ENCODE data around the gene ACTR5.
"Not testable (repeated sequence)": the region's sequence is repeated elsewhere in the genome, so short reads cannot be mapped to it uniquely, and the experiment has no call there.

Gene ACTR5

DNA sequence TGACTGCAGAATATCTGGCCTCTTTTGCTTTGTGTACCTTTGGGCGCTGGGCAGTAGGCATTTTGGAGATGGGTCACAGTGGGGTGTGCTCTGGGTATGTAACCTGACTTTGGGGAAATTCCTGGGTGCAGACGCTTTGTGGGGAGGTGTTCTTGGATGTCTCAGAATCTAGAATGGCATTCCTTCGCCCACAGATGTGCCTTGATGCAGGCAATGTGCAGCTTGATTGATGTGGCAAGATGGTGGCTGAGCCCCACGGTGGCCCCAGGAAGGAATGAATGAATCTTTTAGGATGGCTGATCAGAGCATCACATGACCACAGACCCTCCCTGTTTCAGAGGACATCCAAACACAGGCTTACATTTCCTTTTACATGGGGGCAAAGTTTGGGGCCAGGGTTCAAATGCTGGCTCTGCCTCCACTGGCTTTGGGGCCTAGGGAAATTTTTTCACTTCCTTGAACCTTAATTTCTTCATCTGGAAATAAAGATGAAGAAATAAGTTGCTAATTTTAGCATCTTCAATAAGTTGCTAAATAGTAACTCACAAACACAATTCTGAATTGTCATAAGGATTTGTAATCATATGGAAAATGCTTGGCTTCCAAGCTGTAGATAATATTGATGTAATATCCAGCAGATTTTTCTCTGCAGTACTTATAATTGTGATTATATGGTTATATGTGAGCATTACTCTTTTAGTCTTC, 62.8 kb downstream of the ACTR5 start:
- no peak overlapping the region for H3K27ac ChIP-seq (ENCODE audit: low read depth, low read length)
- H3K4me1 ChIP-seq (ENCODE audit: control insufficient read depth in 5 of 5, insufficient read depth in 5 of 5, low read length in 5 of 5), result peaks cover 0 to 76% (median 30%) of the 10 kb centered on the region in 5 donors
- H3K4me3 ChIP-seq (ENCODE audit: low read depth in 1 of 5, low read length in 5 of 5), result no peak overlapping the region
- H3K36me3 ChIP-seq (ENCODE audit: control insufficient read depth in 5 of 5, insufficient read depth in 5 of 5, low read length in 5 of 5), result peaks cover 0 to 4% (median 0%) of the 10 kb centered on the region in 5 donors
- H3K9me3 ChIP-seq (ENCODE audit: control insufficient read depth in 5 of 5, low read length in 5 of 5), result no peaks in the 10 kb centered on the region
- no peak overlapping the region for H3K9ac ChIP-seq (ENCODE audit: low read length in 5 of 5)
- peaks cover 16 to 31% (median 22%) of the 10 kb centered on the region in 5 donors for H3K27me3 ChIP-seq (ENCODE audit: control insufficient read depth in 5 of 5, insufficient read depth in 4 of 5, low read length in 5 of 5)

- H3K27me3 ChIP-seq (ENCODE audit: control insufficient read depth in 5 of 5, insufficient read depth in 4 of 5, low read length in 5 of 5), result peaks cover 12 to 24% (median 22%) of the 10 kb centered on the region in 5 donors
- H3K4me1 ChIP-seq (ENCODE audit: control insufficient read depth in 5 of 5, insufficient read depth in 5 of 5, low read length in 5 of 5), result peaks cover 0 to 73% (median 23%) of the 10 kb centered on the region in 5 donors
- peaks cover 0 to 4% (median 0%) of the 10 kb centered on the region in 5 donors for H3K36me3 ChIP-seq (ENCODE audit: control insufficient read depth in 5 of 5, insufficient read depth in 5 of 5, low read length in 5 of 5)
- H3K27ac ChIP-seq (ENCODE audit: low read depth, low read length), result no peak overlapping the region
- no peak overlapping the region for H3K9ac ChIP-seq (ENCODE audit: low read length in 5 of 5)
- H3K9me3 ChIP-seq (ENCODE audit: control insufficient read depth in 5 of 5, low read length in 5 of 5), result no peaks in the 10 kb centered on the region
- H3K4me3 ChIP-seq (ENCODE audit: low read depth in 1 of 5, low read length in 5 of 5), result no peak overlapping the region
These were observed 63.5 kb downstream of the ACTR5 start for GRCh38 chr20:38811769-38812168.

- Histone ChIP-seq H3K27ac (ENCODE audit: low read depth, low read length) (no peak overlapping the region), H3K4me1 (ENCODE audit: control insufficient read depth in 5 of 5, insufficient read depth in 5 of 5, low read length in 5 of 5) (peaks cover 0 to 70% (median 21%) of the 10 kb centered on the region in 5 donors), H3K9ac (ENCODE audit: low read length in 5 of 5) (peak overlapping the region in 1 of 5 donors; percentile 11), H3K9me3 (ENCODE audit: control insufficient read depth in 5 of 5, low read length in 5 of 5) (no peaks in the 10 kb centered on the region), H3K27me3 (ENCODE audit: control insufficient read depth in 5 of 5, insufficient read depth in 4 of 5, low read length in 5 of 5) (peaks cover 8 to 21% (median 19%) of the 10 kb centered on the region in 5 donors), H3K4me3 (ENCODE audit: low read depth in 1 of 5, low read length in 5 of 5) (no peak overlapping the region), H3K36me3 (ENCODE audit: control insufficient read depth in 5 of 5, insufficient read depth in 5 of 5, low read length in 5 of 5) (peaks cover 0 to 4% (median 0%) of the 10 kb centered on the region in 5 donors)
These were observed 63.9 kb downstream of the ACTR5 start for GRCh38 chr20:38812182-38812581.

- peaks cover 0 to 65% (median 21%) of the 10 kb centered on the region in 5 donors for H3K4me1 ChIP-seq (ENCODE audit: control insufficient read depth in 5 of 5, insufficient read depth in 5 of 5, low read length in 5 of 5)
- peak overlapping the region; percentile 17 for H3K27ac ChIP-seq (ENCODE audit: low read depth, low read length)
- H3K27me3 ChIP-seq (ENCODE audit: control insufficient read depth in 5 of 5, insufficient read depth in 4 of 5, low read length in 5 of 5), result peaks cover under 1 to 16% (median 12%) of the 10 kb centered on the region in 5 donors
- H3K4me3 ChIP-seq (ENCODE audit: low read depth in 1 of 5, low read length in 5 of 5), result peak overlapping the region in 1 of 5 donors; percentile 1
- H3K9ac ChIP-seq (ENCODE audit: low read length in 5 of 5), result peak overlapping the region in 1 of 5 donors; percentile 11
- no peaks in the 10 kb centered on the region for H3K9me3 ChIP-seq (ENCODE audit: control insufficient read depth in 5 of 5, low read length in 5 of 5)
- peaks cover 0 to 4% (median 0%) of the 10 kb centered on the region in 5 donors for H3K36me3 ChIP-seq (ENCODE audit: control insufficient read depth in 5 of 5, insufficient read depth in 5 of 5, low read length in 5 of 5)
These were observed 64.7 kb downstream of the ACTR5 start for GRCh38 chr20:38812709-38813573.

GRCh38 chr20:38813574-38813962, 65.3 kb downstream of the ACTR5 start:
- H3K9me3 ChIP-seq (ENCODE audit: control insufficient read depth in 5 of 5, low read length in 5 of 5); H3K36me3 ChIP-seq (ENCODE audit: control insufficient read depth in 5 of 5, insufficient read depth in 5 of 5, low read length in 5 of 5); H3K9ac ChIP-seq (ENCODE audit: low read length in 5 of 5); H3K4me3 ChIP-seq (ENCODE audit: low read depth in 1 of 5, low read length in 5 of 5); H3K27ac ChIP-seq (ENCODE audit: low read depth, low read length): not testable (repeated sequence)
- Histone ChIP-seq H3K27me3 (ENCODE audit: control insufficient read depth in 5 of 5, insufficient read depth in 4 of 5, low read length in 5 of 5) (peaks cover 0 to 14% (median 7%) of the 10 kb centered on the region in 5 donors), H3K4me1 (ENCODE audit: control insufficient read depth in 5 of 5, insufficient read depth in 5 of 5, low read length in 5 of 5) (peaks cover 0 to 65% (median 21%) of the 10 kb centered on the region in 5 donors)

DNA sequence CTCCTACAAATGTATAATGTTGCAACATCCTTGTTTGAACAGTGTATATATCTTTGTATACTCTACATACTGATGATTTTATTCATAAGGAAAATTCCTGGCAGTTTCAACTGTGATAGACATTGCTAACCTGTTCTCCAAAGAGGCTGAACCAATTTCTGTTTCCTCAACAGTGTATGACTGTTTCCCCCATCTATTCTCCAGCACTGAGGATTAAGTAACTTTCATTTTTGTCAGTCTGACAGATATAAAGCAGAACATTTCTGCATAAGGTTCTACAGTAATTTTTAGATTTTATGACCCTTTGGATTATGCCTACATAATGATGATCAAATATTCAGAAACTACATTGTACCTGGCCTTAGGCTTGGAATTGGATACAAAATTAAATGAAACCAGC, 67.2 kb downstream of the ACTR5 start:
- Histone ChIP-seq H3K4me3 (ENCODE audit: low read depth in 1 of 5, low read length in 5 of 5) (no peak overlapping the region), H3K9ac (ENCODE audit: low read length in 5 of 5) (no peak overlapping the region), H3K27me3 (ENCODE audit: control insufficient read depth in 5 of 5, insufficient read depth in 4 of 5, low read length in 5 of 5) (peaks cover 0 to 6% (median 0%) of the 10 kb centered on the region in 5 donors), H3K27ac (ENCODE audit: low read depth, low read length) (no peak overlapping the region), H3K36me3 (ENCODE audit: control insufficient read depth in 5 of 5, insufficient read depth in 5 of 5, low read length in 5 of 5) (peaks cover 0 to 4% (median 0%) of the 10 kb centered on the region in 5 donors), H3K4me1 (ENCODE audit: control insufficient read depth in 5 of 5, insufficient read depth in 5 of 5, low read length in 5 of 5) (peaks cover 0 to 60% (median 15%) of the 10 kb centered on the region in 5 donors), H3K9me3 (ENCODE audit: control insufficient read depth in 5 of 5, low read length in 5 of 5) (no peaks in the 10 kb centered on the region)

DNA sequence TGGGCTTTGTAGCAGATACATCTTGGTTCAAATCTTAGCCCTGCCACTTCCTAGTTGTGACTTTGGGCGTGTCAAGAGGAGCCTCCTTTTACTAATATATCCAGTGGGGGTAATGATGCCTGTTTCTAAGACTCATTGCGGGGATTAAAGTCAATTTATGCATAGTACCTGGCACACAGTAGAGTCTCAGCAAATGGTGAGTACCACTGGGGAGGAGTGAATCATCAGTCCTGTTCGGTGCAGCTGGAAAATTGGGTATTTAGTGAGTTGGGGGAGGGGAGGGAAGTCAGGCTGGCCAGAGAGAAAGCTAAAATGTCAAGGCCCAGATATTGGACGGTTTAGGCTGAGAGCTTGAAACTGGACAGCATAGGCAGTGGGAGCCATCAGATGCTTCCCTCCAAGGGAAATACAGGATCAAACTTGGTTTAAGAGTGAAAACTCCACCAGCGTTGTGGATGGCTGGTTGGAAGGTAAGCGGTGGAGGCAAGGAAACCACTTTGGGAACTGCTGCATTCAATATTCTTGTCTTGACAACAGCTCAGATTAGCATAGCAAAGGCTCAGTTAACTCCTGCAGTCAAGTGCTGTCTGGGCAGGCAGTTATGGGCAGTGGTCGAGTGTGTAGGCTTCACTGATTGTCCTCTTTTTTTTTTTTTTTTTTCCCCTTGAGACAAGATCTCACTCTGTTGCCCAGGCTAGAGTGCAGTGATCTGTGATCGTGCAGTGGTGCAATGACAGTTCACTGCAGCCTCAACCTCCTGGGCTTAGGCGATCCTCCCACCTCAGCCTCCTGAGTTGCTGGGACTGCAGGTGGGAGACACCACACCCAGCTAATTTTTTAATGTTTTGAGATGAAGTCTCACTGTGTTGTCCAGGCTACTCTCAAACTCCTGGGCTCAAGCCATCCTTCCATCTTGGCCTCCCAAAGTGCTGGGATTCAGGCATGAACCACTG, 70.1 kb downstream of the ACTR5 start:
- peaks cover 0 to 4% (median 2%) of the 10 kb centered on the region in 5 donors for H3K9me3 ChIP-seq (ENCODE audit: control insufficient read depth in 5 of 5, low read length in 5 of 5)
- H3K27ac ChIP-seq (ENCODE audit: low read depth, low read length), result no peak overlapping the region
- peaks cover 0 to 6% (median 0%) of the 10 kb centered on the region in 5 donors for H3K27me3 ChIP-seq (ENCODE audit: control insufficient read depth in 5 of 5, insufficient read depth in 4 of 5, low read length in 5 of 5)
- H3K36me3 ChIP-seq (ENCODE audit: control insufficient read depth in 5 of 5, insufficient read depth in 5 of 5, low read length in 5 of 5), result no peaks in the 10 kb centered on the region
- no peak overlapping the region for H3K9ac ChIP-seq (ENCODE audit: low read length in 5 of 5)
- peaks cover 0 to 36% (median 0%) of the 10 kb centered on the region in 5 donors for H3K4me1 ChIP-seq (ENCODE audit: control insufficient read depth in 5 of 5, insufficient read depth in 5 of 5, low read length in 5 of 5)
- H3K4me3 ChIP-seq (ENCODE audit: low read depth in 1 of 5, low read length in 5 of 5), result no peak overlapping the region

All from subcutaneous abdominal adipose tissue (tissue), 5 donors.